Trophoblast cell (in vitro differentiated cells and primary cell): ENCODE measurements around the gene NR5A2.
A peak's percentile ranks its signal among the peaks of the same experiment; 100 is the strongest.

Source experiments
- DNase-seq, 2 donors: peaks; one replicate each; pipeline ENCODE4 v3.0.0-alpha.2; 2016
- H2AFZ ChIP-seq: 2 replicates; pipeline ENCODE4 v1.6.1; 2013; ENCODE audit warnings: low read length, moderate library complexity, mild to moderate bottlenecking; ENCODE audit not compliant: insufficient read depth, poor library complexity
- H2AK5ac ChIP-seq: 2 replicates; pipeline ENCODE4 v1.6.1; 2013; ENCODE audit warnings: mild to moderate bottlenecking, low read length
- H2BK120ac ChIP-seq: 2 replicates; pipeline ENCODE4 v1.6.1; 2013; ENCODE audit warnings: low read length, mild to moderate bottlenecking, moderate library complexity; ENCODE audit not compliant: insufficient read depth, poor library complexity
- H2BK12ac ChIP-seq: 2 replicates; pipeline ENCODE4 v1.6.1; 2013; ENCODE audit warnings: mild to moderate bottlenecking, low read length, moderate library complexity
- H2BK5ac ChIP-seq: 2 replicates; pipeline ENCODE4 v1.6.1; 2013; ENCODE audit warnings: low read length, low read depth, moderate library complexity, mild to moderate bottlenecking; ENCODE audit not compliant: poor library complexity
- H3K14ac ChIP-seq: 2 replicates; pipeline ENCODE4 v1.6.1; 2013; ENCODE audit warnings: mild to moderate bottlenecking, low read length
- H3K18ac ChIP-seq: 2 replicates; pipeline ENCODE4 v1.6.1; 2013; ENCODE audit warnings: mild to moderate bottlenecking, low read length
- H3K23ac ChIP-seq: 2 replicates; pipeline ENCODE4 v1.6.1; 2013; ENCODE audit warnings: low read length
- H3K27ac ChIP-seq: 2 replicates; pipeline ENCODE4 v1.5.1; 2013; ENCODE audit warnings: low read depth, mild to moderate bottlenecking, inconsistent platforms, low read length, moderate library complexity
- H3K27me3 ChIP-seq: 2 replicates; pipeline ENCODE4 v1.6.1; 2013; ENCODE audit warnings: inconsistent platforms, mild to moderate bottlenecking, low read length, moderate library complexity; ENCODE audit not compliant: insufficient read depth
- H3K36me3 ChIP-seq, 2 experiments: 1 replicate in 1 of 2; 2 replicates in 1 of 2; pipeline ENCODE4 v1.6.1; 2013; ENCODE audit warnings: low read length in 2 of 2, mild to moderate bottlenecking in 2 of 2, moderate library complexity in 1 of 2; ENCODE audit not compliant: insufficient read depth in 2 of 2, control insufficient read depth in 1 of 2
- H3K4ac ChIP-seq: 2 replicates; pipeline ENCODE4 v1.6.1; 2013; ENCODE audit warnings: low read depth, mild to moderate bottlenecking, low read length, moderate library complexity
- H3K4me1 ChIP-seq, 2 experiments: 1 replicate in 1 of 2; 2 replicates in 1 of 2; pipeline ENCODE4 v1.6.1; 2013; ENCODE audit warnings: low read length in 2 of 2, mild to moderate bottlenecking in 2 of 2, moderate library complexity in 1 of 2; ENCODE audit not compliant: insufficient read depth in 2 of 2, control insufficient read depth in 1 of 2
- H3K4me2 ChIP-seq: 2 replicates; pipeline ENCODE4 v1.6.1; 2013; ENCODE audit warnings: inconsistent platforms, mild to moderate bottlenecking, low read length, moderate library complexity
- H3K4me3 ChIP-seq: 2 replicates; pipeline ENCODE4 v1.5.1; 2013; ENCODE audit warnings: mild to moderate bottlenecking, low read depth, low read length, inconsistent platforms
- H3K79me1 ChIP-seq: one replicate; pipeline ENCODE4 v1.6.1; 2013; ENCODE audit warnings: low read length
- H3K79me2 ChIP-seq: 2 replicates; pipeline ENCODE4 v1.6.1; 2013; ENCODE audit warnings: low read length, mild to moderate bottlenecking; ENCODE audit not compliant: control insufficient read depth, insufficient read depth, poor library complexity
- H3K9ac ChIP-seq: 2 replicates; pipeline ENCODE4 v1.6.1; 2013; ENCODE audit warnings: mild to moderate bottlenecking, low read length
- H3K9me3 ChIP-seq: 2 replicates; pipeline ENCODE4 v1.6.1; 2013; ENCODE audit warnings: low read depth, mild to moderate bottlenecking, control low read depth, inconsistent platforms, low read length; ENCODE audit not compliant: insufficient read depth
- H4K12ac ChIP-seq: 2 replicates; pipeline ENCODE4 v1.6.1; 2013; ENCODE audit warnings: low read depth, mild to moderate bottlenecking, low read length, moderate library complexity
- H4K8ac ChIP-seq: 2 replicates; pipeline ENCODE4 v1.6.1; 2013; ENCODE audit warnings: low read depth, mild to moderate bottlenecking, low read length, moderate library complexity
- H4K91ac ChIP-seq: one replicate; pipeline ENCODE4 v1.6.1; 2013; ENCODE audit warnings: low read depth, mild to moderate bottlenecking, low read length, moderate library complexity
- WGBS: extraction: QIAGEN DNeasy Blood & Tissue Kit; methylation state at CpG from one replicate; pipeline ENCODE4 v1.1.7; 2013; ENCODE audit warnings: missing lambda C conversion rate; ENCODE audit not compliant: insufficient read length, insufficient coverage; ENCODE audit errors: extremely low coverage; 5-methylcytosine and 5-hydroxymethylcytosine counted together

NR5A2 gene

DNA sequence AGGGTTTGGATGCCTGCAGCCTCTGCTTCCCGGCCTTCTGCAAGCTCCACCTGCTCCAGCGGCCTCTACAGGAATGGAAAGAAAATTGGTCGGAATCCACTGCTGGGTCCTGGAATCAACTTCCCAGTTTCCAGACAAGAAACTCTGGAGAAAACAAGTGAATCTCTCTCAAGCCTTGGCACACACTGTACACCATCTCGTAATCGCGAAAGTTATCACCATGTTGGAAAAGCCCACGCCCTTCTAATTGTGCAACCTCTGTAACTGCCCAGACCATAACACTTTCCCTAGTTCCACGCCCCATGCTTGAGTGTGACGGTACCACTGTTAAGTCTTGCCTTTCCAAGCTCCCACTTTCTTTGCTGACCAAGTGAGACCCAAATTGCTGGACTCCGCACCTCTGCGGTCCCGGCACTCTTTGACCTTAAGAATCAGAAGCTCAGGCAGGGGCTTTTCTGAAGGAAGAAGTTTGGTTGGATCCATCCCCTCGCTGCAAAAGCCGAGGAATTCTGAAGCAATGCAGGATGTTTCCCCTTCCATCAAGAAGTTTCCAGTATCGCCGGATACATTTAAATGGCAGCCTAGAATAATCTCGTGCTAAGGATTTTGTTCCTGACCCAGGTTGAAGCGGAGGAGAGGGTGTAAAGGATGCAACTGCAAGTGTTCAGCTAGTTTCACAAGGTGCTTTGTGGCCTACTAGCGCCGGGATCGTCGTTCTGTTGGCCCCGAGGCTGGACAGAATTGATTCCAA lies 6.2 kb downstream of the NR5A2 start:
- Histone ChIP-seq H4K8ac (no peak overlapping the region), H3K27me3 (peaks cover 71% of the 10 kb centered on the region), H3K4ac (no peak overlapping the region), H2BK120ac (no peak overlapping the region), H3K4me2 (no peak overlapping the region), H3K27ac (no peak overlapping the region), H3K14ac (no peak overlapping the region), H2AFZ (no peak overlapping the region), H3K79me2 (no peaks in the 10 kb centered on the region), H4K12ac (no peak overlapping the region), H3K9ac (no peak overlapping the region), H3K9me3 (no peaks in the 10 kb centered on the region), H2BK12ac (no peak overlapping the region), H3K36me3 (no peaks in the 10 kb centered on the region), H4K91ac (no peak overlapping the region), H3K79me1 (no peaks in the 10 kb centered on the region), H2BK5ac (no peak overlapping the region), H3K4me3 (no peak overlapping the region), H3K4me1 (peaks cover 0 to 2% of the 10 kb centered on the region in 2 experiments), H2AK5ac (no peak overlapping the region), H3K23ac (no peak overlapping the region), H3K18ac (no peak overlapping the region)
- peak; percentile 31 to 50 for DNase-seq
- WGBS, result no CpG with 5 or more reads among the region's 23 CpGs

DNA sequence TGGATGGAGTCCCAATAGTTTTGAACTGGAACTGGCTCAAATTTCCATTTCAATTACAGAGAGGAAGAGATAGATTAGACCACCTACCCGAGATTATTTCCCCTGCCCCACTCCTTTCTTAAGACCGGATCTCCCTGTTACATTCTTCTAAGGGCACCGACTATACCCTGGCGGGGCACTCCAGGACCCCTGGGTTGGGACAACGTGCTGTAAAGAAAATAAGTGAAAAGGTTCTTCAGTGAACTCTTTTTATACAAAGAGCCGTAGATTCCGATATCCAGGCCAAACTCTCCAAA lies 6.7 kb downstream of the NR5A2 start:
- no peak overlapping the region for H2BK12ac ChIP-seq
- no peak overlapping the region for H3K9ac ChIP-seq
- H3K79me2 ChIP-seq, result no peaks in the 10 kb centered on the region
- H3K4me3 ChIP-seq, result no peak overlapping the region
- no peak overlapping the region for H2BK120ac ChIP-seq
- H4K91ac ChIP-seq, result no peak overlapping the region
- no peak overlapping the region for H3K23ac ChIP-seq
- no peak overlapping the region for H4K12ac ChIP-seq
- H3K4me1 ChIP-seq, result peaks cover 0 to 5% of the 10 kb centered on the region in 2 experiments
- H3K36me3 ChIP-seq, result no peaks in the 10 kb centered on the region
- peaks cover 76% of the 10 kb centered on the region for H3K27me3 ChIP-seq
- no peak for DNase-seq
- peaks cover 2% of the 10 kb centered on the region for H3K9me3 ChIP-seq
- H4K8ac ChIP-seq, result no peak overlapping the region
- no peak overlapping the region for H3K18ac ChIP-seq
- H3K4ac ChIP-seq, result no peak overlapping the region
- no peaks in the 10 kb centered on the region for H3K79me1 ChIP-seq
- no peak overlapping the region for H2AFZ ChIP-seq
- no peak overlapping the region for H3K14ac ChIP-seq
- H3K27ac ChIP-seq, result no peak overlapping the region
- no peak overlapping the region for H2BK5ac ChIP-seq
- H2AK5ac ChIP-seq, result no peak overlapping the region
- H3K4me2 ChIP-seq, result no peak overlapping the region
- no CpG with 5 or more reads among the region's 7 CpGs for WGBS

DNA sequence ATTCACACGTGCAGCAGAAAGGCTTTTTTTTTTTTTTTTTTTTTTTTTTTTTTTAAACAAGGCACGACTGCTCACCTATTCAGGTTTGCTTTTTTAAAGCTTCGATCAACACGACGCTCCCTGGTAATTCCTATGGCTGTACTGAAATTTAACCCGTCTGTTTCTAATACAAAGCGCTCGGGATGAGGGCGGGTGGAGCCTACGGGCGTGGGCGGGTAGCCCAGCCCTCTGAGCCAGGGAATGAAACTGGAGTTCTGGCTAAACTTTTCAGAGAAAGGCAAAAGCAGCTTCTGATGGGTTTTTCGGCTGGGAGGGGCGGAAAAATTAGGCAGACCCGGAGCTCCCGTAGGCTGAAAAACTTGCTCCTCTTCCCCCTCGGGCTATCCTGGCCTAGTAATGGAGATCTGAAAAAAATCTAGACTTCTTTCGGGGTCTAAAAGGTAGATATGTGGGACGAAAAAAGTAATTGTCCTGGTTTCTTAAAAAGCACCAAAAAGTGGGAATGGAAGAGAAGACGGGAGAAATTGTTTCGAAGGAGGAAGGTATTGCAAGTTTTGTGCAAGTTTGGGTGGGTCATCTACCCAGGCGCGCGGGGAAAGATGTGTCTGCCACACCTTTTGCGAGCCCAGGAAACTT lies 7.4 kb downstream of the NR5A2 start:
- H4K91ac ChIP-seq, result no peak overlapping the region
- H3K9me3 ChIP-seq, result peaks cover 2% of the 10 kb centered on the region
- peaks cover 79% of the 10 kb centered on the region for H3K27me3 ChIP-seq
- H2BK5ac ChIP-seq, result no peak overlapping the region
- WGBS, result no CpG with 5 or more reads among the region's 25 CpGs
- no peak overlapping the region for H3K18ac ChIP-seq
- H3K4me3 ChIP-seq, result no peak overlapping the region
- peaks cover 0 to 11% of the 10 kb centered on the region in 2 experiments for H3K4me1 ChIP-seq
- H3K14ac ChIP-seq, result no peak overlapping the region
- no peak overlapping the region for H4K8ac ChIP-seq
- H3K27ac ChIP-seq, result no peak overlapping the region
- no peak overlapping the region for H3K23ac ChIP-seq
- no peak overlapping the region for H2AFZ ChIP-seq
- H3K79me1 ChIP-seq, result no peaks in the 10 kb centered on the region
- no peak overlapping the region for H2BK120ac ChIP-seq
- no peaks in the 10 kb centered on the region for H3K79me2 ChIP-seq
- peak in 1 of 2 donors; percentile 58 for DNase-seq
- H3K4me2 ChIP-seq, result peak overlapping the region; percentile 19
- no peaks in the 10 kb centered on the region for H3K36me3 ChIP-seq
- H2BK12ac ChIP-seq, result no peak overlapping the region
- H4K12ac ChIP-seq, result no peak overlapping the region
- no peak overlapping the region for H2AK5ac ChIP-seq
- no peak overlapping the region for H3K9ac ChIP-seq
- H3K4ac ChIP-seq, result no peak overlapping the region

DNA sequence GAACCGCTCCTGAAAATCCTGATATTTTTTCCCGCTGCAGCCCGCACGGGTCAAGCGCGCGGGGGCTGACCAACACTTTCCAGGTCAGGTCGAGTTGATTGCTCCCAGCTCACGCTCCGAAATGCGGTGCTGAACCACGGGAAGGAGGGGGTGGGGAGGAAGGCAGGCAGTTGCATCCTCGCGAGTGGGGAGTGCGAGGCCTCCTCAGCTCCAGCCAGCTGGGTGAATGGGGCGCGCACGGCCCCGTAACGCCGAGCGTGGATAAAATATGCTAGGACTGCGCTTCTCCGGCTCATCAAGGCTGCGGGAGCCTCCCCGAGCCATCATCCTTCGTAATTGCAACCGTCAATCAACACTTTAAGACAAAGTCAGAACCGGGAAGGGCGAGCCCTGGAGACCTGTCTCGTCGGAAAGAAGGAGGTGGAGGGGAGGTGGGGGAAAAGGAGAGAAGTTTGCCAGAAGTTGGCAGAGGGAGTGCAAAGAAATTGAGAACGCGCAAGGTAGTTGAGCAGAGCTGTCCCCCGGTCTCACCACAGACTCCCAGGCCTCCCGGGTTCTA lies 8.0 kb downstream of the NR5A2 start:
- H4K12ac ChIP-seq, result no peak overlapping the region
- WGBS, result no CpG with 5 or more reads among the region's 36 CpGs
- H2BK120ac ChIP-seq, result no peak overlapping the region
- peaks cover 83% of the 10 kb centered on the region for H3K27me3 ChIP-seq
- H3K18ac ChIP-seq, result no peak overlapping the region
- no peaks in the 10 kb centered on the region for H3K36me3 ChIP-seq
- no peak overlapping the region for H3K4ac ChIP-seq
- H3K4me1 ChIP-seq, result peaks cover 0 to 14% of the 10 kb centered on the region in 2 experiments
- H3K9ac ChIP-seq, result no peak overlapping the region
- DNase-seq, result no peak
- peaks cover 2% of the 10 kb centered on the region for H3K9me3 ChIP-seq
- H3K79me2 ChIP-seq, result no peaks in the 10 kb centered on the region
- H3K79me1 ChIP-seq, result no peaks in the 10 kb centered on the region
- no peak overlapping the region for H2BK12ac ChIP-seq
- H3K4me3 ChIP-seq, result peak overlapping the region; percentile 12
- H3K23ac ChIP-seq, result no peak overlapping the region
- H2AK5ac ChIP-seq, result no peak overlapping the region
- no peak overlapping the region for H3K14ac ChIP-seq
- H4K8ac ChIP-seq, result no peak overlapping the region
- no peak overlapping the region for H3K27ac ChIP-seq
- no peak overlapping the region for H3K4me2 ChIP-seq
- H2AFZ ChIP-seq, result no peak overlapping the region
- H4K91ac ChIP-seq, result no peak overlapping the region
- no peak overlapping the region for H2BK5ac ChIP-seq
